ENCODE measurements around the gene EGFR.

EGFR gene

GRCh38 chr7:55065511-55066229 is 46.9 kb downstream of the EGFR start:
- DNase-seq: no peak

GRCh38 chr7:55066524-55066923 is 47.7 kb downstream of the EGFR start:
- no peak for DNase-seq

GRCh38 chr7:55066938-55067337 is 48.1 kb downstream of the EGFR start:
- DNase-seq: no peak

GRCh38 chr7:55067748-55068147 is 48.9 kb downstream of the EGFR start:
- no peak for DNase-seq

- DNase-seq: no peak
Measured at GRCh38 chr7:55069271-55069792, 50.5 kb downstream of the EGFR start.

- no peak for DNase-seq
Measured at GRCh38 chr7:55070271-55070743, 51.5 kb downstream of the EGFR start.

GRCh38 chr7:55070854-55071253 is 52.0 kb downstream of the EGFR start:
- DNase-seq: peak; percentile 73

GRCh38 chr7:55071411-55072175 is 52.8 kb downstream of the EGFR start:
- no peak for DNase-seq

- no peak for DNase-seq
Measured at GRCh38 chr7:55072251-55072650, 53.4 kb downstream of the EGFR start.

GRCh38 chr7:55073051-55073511 is 54.3 kb downstream of the EGFR start:
- peak; percentile 15 for DNase-seq

- peak; percentile 50 for DNase-seq
Measured at GRCh38 chr7:55073976-55074528, 55.2 kb downstream of the EGFR start.

- peak; percentile 78 for DNase-seq
Measured at GRCh38 chr7:55075464-55076021, 56.7 kb downstream of the EGFR start.

GRCh38 chr7:55077561-55078410 is 59.0 kb downstream of the EGFR start:
- peak; percentile 4 for DNase-seq

GRCh38 chr7:55078465-55079372 is 59.9 kb downstream of the EGFR start:
- DNase-seq: no peak

GRCh38 chr7:55080000-55080623 is 61.3 kb downstream of the EGFR start:
- DNase-seq: no peak

- no peak for DNase-seq
Measured at GRCh38 chr7:55081068-55081467, 62.3 kb downstream of the EGFR start.

- DNase-seq: no peak
Measured at GRCh38 chr7:55081472-55082227, 62.8 kb downstream of the EGFR start.

- DNase-seq: no peak
Measured at GRCh38 chr7:55082228-55082603, 63.4 kb downstream of the EGFR start.

- DNase-seq: peak; percentile 6
Measured at GRCh38 chr7:55083206-55083605, 64.4 kb downstream of the EGFR start.

- no peak for DNase-seq
Measured at GRCh38 chr7:55084307-55084706, 65.5 kb downstream of the EGFR start.

Data from right hindlimb (tissue), 1 donor.